HG02970 (cell line): ENCODE data around the gene IDH2.
"Not testable (repeated sequence)": the region's sequence is repeated elsewhere in the genome, so short reads cannot be mapped to it uniquely, and the experiment has no call there.

ENCODE experiments used
- ATAC-seq: cut with Tn5 transposase; IDR thresholded peaks from one replicate; pipeline ENCODE4 v1.9.1; 2021; ENCODE audit warnings: mild to moderate bottlenecking, moderate library complexity, moderate number of reproducible peaks; ENCODE audit not compliant: unreplicated experiment, low FRiP score

IDH2 gene

DNA sequence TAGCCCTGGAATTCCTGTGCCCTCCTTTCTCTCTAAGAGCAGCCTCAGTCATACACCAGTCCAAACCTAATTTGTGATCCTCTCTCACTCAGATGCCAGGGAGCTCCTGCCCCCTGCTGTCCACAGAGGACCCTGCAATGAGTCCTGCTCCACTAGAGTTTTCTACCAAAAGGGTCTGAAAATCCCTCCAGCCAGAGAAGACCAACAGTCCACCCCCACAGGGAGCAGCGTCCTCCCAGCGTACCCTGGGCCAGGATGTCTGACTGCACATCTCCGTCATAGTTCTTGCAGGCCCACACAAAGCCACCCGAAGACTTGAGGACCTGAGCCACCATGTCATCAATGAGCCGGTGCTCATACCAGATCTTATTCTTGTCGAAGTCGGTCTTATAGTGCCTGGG lies 15.4 kb downstream of the IDH2 start:
- no peak for ATAC-seq

DNA sequence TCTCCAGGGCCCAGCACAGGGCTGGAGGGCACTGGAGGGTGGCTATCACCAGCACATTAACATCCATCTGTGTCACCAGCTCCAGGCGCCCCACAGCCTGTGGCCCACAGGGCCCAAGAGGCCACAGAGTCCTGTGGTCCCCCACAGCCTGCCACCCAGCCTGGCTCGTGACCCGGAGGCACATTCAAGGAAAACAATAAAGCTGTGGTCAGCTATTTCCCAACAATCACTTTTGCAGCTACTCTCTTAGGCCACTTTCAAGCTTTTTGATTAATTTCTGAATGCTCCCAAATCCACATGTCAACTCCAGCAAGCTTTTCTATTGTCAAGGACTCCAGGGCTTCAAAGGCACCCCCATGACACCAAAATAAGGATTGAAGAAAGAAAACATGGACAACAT lies 16.7 kb downstream of the IDH2 start:
- ATAC-seq = no peak

GRCh38 chr15:90084876-90085423 lies 17.3 kb downstream of the IDH2 start:
- no peak for ATAC-seq

DNA sequence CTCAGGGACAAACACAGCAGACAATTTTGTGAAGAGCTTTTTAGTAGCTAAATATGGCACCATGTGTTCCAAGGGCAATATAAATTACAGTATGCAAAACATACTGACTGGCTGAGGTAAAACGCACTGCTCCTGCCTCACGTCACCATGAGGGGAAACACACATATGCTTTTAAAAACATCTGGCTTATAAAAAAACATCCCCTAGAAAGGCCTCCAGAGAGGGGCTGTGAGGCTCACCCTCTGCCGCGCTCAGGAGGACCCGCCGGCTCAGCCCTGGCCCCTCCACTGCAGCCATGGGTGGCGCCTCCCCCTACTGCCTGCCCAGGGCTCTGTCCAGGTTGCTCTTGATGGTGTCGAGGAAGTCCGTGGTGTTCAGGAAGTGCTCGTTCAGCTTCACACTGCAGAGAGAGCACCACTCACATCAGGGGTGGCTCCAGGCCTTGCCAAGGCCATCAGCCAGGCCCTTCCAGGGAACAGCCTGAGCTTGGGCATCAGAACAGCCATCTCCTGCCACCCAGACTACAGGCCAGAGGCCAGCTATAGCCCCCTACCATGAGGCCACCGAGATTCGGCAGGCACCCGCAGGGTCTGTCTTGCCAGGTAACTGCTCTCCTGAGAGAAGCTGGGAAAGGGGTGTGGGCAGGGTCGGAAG lies 18.2 kb downstream of the IDH2 start:
- ATAC-seq = no peak

DNA sequence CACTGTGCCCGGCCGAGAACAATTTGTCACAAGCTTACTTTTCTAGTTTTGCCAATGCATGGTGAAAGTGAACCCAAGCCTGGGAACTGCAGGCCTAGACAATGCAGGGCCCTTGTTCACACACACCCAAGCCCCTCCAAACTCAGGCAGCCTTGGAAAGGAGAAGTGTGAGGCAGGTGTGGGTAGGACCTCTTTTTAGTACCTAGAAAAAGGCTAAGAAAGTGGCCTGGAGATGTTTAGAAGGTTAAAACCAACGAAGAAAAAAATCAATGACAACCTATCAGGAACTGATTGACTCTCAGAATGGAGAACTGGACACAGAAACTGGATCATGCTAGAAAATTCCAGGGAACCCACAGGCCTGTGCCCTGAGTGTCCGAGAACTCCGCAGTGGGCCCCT lies 18.8 kb downstream of the IDH2 start:
- no peak for ATAC-seq

DNA sequence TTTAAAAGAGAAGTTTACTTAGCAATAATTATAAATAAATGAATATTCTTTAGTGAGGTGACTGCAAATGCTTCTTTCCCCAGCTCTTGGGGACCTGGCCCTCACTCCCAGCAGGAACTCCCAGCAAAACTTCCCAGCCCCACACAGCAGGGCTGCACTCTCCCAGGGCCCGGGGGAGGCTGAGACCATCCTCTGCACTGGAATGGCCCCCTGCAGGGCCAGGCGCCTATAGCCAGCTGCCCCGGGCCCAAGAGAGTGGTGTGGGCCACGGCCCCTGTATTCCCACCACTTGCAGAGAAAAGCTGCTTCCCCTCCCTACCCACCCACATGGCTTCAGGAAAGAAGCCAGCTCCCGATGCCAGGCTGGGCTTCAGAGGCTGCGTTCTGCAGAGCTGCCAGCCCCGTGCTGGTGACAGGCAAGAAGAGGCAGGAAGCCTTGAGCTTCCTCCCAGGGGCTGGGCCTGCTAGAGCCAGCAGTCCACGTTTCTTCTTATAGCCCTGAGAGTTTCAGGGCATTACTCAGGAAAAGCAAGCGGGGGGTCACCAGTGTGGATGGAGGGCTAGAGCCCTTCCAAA lies 20.0 kb downstream of the IDH2 start:
- no peak for ATAC-seq

DNA sequence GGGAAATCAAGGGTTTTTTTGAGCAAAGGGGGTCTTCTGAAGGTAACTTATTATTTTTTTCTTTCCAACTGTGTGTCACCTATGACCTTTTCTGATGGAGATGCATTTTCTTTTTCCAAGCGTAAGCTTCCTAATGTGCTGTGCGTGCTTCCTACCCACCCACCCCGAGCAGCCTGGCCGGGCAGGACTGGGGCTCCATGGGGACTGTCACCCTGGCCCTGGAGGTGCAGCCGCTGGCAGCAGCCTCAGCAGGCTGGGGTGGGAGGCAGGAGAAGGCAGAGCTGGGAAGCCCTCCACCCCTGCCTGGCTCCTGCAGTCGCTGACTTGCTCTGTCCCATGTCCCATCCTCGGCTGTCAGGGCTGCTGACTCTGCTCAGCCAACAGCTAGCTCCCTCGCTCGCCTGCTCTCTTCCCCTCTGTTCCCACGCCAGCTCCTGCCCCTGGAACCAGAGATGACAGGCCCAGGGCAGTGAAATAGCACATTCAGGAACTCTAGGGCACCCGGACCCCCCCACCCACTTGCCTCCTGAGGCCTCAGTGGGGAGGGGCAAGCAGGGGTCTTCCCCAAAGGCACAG lies 21.4 kb downstream of the IDH2 start:
- no peak for ATAC-seq

GRCh38 chr15:90080458-90080755 lies 21.9 kb downstream of the IDH2 start:
- no peak for ATAC-seq

DNA sequence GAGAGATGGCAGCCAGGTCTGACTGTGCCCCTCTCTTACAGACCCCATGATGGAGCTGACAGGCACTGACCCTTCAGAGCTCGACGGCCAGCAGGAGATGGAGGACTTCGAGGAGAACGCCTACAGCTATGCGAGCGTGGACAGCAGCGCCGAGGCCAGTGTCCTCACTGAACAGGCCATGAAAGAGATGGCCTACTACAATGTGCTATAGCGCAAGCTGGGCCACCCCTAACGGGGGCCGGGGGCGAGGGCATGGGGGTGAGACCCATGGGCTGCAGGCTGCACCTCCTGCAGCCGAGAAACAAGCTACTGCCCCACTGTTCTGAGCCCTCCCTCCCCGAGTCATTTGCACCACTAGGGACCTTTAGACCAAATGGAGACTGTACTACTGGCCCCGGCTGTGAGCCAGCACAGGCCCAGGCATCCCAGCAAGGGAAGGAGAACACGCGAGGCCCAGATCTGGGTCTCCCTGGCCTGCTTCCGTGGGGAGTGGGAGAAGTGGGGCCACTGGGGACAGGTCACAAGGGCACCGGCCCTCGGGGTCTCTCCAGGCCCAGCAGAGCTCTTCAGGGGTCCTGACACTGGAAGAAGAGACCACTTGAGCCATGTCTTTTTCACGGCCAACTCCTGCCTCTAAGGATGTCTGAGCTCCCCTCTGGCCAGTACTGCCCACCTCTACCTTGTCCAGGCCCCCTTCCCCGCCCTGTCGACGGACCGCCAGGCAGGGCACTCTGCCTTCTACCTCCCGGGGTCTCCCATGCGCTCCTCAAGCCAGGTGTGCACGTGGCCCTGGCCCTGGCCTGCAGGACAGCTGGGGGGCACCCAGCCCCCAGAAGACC lies 22.4 kb downstream of the IDH2 start:
- no peak for ATAC-seq

- ATAC-seq = no peak
Observed at GRCh38 chr15:90078965-90079364, 23.3 kb downstream of the IDH2 start.

DNA sequence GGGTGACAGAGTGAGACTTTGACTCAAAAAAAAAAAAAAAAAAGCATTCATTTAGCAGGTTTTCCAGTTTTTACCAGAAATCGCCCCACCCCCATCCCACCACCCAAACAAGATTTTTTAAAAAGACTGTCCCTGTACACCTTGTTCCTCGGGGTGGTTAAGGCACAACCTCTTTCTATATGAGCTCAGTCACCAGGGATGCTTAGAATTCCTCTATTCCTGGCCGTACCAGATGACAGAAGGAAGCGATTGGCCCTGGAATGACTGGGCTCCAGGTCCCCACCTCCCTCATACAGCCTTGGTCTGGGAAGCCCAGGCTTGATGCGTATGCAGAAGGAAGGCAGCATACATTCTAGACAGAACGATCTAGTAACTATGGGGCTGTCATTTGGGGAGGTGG lies 25.6 kb downstream of the IDH2 start:
- no peak for ATAC-seq

- ATAC-seq = no peak
Observed at GRCh38 chr15:90075420-90076289, 26.6 kb downstream of the IDH2 start.

- no peak for ATAC-seq
Observed at GRCh38 chr15:90074916-90075315, 27.4 kb downstream of the IDH2 start.

DNA sequence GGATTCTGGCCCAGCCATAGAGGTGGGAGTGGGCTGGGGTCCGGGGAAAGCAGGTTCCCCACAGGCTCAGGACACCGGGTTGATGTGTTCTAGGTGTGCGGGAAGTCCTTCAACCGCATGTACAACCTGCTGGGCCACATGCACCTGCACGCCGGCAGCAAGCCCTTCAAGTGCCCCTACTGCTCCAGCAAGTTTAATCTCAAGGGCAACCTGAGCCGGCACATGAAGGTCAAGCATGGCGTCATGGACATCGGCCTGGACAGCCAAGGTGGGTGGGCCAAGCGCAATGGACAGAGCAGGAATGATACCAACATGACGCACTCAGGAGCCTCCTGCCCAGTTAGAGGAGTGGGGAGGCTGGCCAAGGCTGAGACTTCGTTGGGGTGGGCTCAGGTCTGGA lies 28.2 kb downstream of the IDH2 start:
- no peak for ATAC-seq

DNA sequence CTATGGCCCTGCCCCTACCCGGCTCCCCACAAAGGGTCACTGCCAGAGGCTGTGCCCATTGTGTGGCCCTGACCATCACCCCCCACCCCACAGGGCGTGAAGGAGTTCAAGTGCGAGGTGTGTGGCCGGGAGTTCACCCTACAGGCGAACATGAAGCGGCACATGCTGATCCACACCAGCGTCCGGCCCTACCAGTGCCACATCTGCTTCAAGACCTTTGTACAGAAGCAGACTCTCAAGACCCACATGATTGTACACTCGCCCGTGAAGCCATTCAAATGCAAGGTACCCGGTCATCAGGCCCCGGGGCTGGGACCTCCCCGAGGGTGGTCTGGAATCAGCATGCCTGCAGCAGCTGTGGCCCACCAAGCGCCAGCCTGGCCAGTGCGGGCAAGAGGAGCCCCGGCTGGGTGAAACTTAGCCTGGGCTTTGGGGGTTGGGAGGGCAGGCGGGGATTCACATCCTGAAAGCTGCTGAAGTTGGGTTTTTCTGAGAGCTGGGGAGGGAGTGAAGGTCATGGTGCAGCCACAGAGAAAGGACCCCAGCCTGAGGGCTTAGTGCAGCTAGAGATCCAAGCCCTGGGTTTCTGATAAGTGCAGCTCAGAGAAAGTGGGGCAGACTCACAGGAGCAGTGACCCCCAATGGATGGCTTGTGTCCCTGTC lies 29.2 kb downstream of the IDH2 start:
- ATAC-seq = no peak

DNA sequence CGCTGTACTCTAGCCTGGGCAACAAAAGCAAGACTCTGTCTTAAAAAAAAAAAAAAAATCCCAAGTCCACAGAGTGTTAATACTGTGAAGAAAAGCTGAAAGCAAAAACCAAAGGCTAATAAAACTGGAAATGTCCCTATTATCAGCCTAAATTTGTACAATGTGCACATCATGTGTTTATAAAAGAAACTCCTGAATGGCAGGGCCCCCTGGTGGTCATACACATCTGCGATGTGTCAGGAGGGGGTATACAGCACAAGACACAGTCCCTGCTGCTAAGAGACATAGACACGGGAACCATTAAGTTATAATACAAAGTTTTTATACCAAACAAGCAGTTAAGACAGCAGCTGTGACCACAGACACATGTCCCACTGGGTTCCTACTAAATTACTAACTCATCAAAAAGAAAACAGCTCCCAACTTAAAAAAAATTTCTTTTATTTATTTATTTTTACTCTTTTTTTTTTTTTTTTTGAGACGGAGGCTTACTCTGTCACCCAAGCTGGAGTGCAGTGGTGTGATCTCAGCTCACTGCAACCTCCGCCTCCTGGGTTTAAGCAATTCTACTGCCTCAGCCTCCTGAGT lies 31.0 kb downstream of the IDH2 start:
- ATAC-seq = no peak

GRCh38 chr15:90070623-90071022 lies 31.6 kb downstream of the IDH2 start:
- not testable (repeated sequence) for ATAC-seq

- ATAC-seq = no peak
Observed at GRCh38 chr15:90067953-90068606, 34.2 kb downstream of the IDH2 start.
